IMR-90 (cell line): ENCODE measurements around the gene PLXNA4. TPM values are rescaled to one million over a fixed set of nuclear protein-coding genes. Genes with fewer than 3 reads are reported as not detected.

ENCODE experiments used
- ATAC-seq: fragments of 200-7000 bp; cut with Tn5 transposase; 2 replicates; pipeline ENCODE4 v1.9.1; 2020; ENCODE audit warnings: low read depth, mild to moderate bottlenecking, moderate library complexity
- BruUV-seq: library from RNA; stranded (reverse); fragments of 400-500 nt; replicated peaks from 2 replicates; lab custom pipeline; 2021; lab: Mats Ljungman, UMichigan
- CTCF ChIA-PET: fragments of 300-600 bp; formaldehyde crosslinking; extraction: SDS; loops from one replicate; lab custom pipeline; 2021; ENCODE audit warnings: antibody characterized with exemption; lab: Yijun Ruan, JAX
- POLR2A ChIA-PET: fragments of 300-600 bp; sonication (Branson Sonifier 250); formaldehyde crosslinking; loops from one replicate; lab custom pipeline; 2022; ENCODE audit warnings: antibody characterized with exemption; ENCODE audit not compliant: unreplicated experiment; lab: Charles Lee
- DNase-seq: peaks from one replicate; pipeline ENCODE4 v3.0.0; 2013
- H2AFZ ChIP-seq: replicated peaks from 2 replicates; pipeline ENCODE3; 2013; ENCODE audit warnings: low read length, mild to moderate bottlenecking; ENCODE audit not compliant: poor library complexity
- H2AK5ac ChIP-seq: 2 replicates; pipeline ENCODE4 v1.6.1; 2013; ENCODE audit warnings: low read depth, low read length, inconsistent platforms
- H2AK9ac ChIP-seq: replicated peaks from 2 replicates; pipeline ENCODE3; 2013; ENCODE audit warnings: mild to moderate bottlenecking, low read depth, low read length, moderate library complexity; ENCODE audit not compliant: poor library complexity
- H2BK120ac ChIP-seq: 2 replicates; pipeline ENCODE4 v1.6.1; 2013; ENCODE audit warnings: low read depth, low read length, inconsistent platforms
- H2BK15ac ChIP-seq: 3 replicates; pipeline ENCODE4 v1.6.1; 2013; ENCODE audit warnings: low read depth, low read length, inconsistent platforms
- H2BK20ac ChIP-seq: 2 replicates; pipeline ENCODE4 v1.6.1; 2013; ENCODE audit warnings: low read depth, mild to moderate bottlenecking, inconsistent platforms, low read length, moderate library complexity
- H2BK5ac ChIP-seq: 2 replicates; pipeline ENCODE4 v1.6.1; 2013; ENCODE audit warnings: mild to moderate bottlenecking, low read depth, low read length, inconsistent platforms; ENCODE audit not compliant: poor library complexity, severe bottlenecking
- H3K14ac ChIP-seq: replicated peaks from 2 replicates; pipeline ENCODE4 v1.6.1; 2013; ENCODE audit warnings: low read depth, low read length, inconsistent platforms
- H3K18ac ChIP-seq: 2 replicates; pipeline ENCODE4 v1.6.1; 2013; ENCODE audit warnings: low read depth, low read length, control low read depth
- H3K23ac ChIP-seq: 2 replicates; pipeline ENCODE4 v1.6.1; 2013; ENCODE audit warnings: low read depth, low read length, inconsistent platforms
- H3K27ac ChIP-seq: 2 replicates; pipeline ENCODE4 v1.5.1; 2013; ENCODE audit warnings: mild to moderate bottlenecking, control low read depth, low read length; ENCODE audit not compliant: insufficient read depth
- H3K27me3 ChIP-seq: 2 replicates; pipeline ENCODE4 v1.6.1; 2013; ENCODE audit warnings: low read length; ENCODE audit not compliant: control insufficient read depth, insufficient read depth
- H3K36me3 ChIP-seq: 2 replicates; pipeline ENCODE4 v1.6.1; 2013; ENCODE audit warnings: low read length, mixed read lengths; ENCODE audit not compliant: control insufficient read depth, insufficient read depth
- H3K4ac ChIP-seq: 2 replicates; pipeline ENCODE4 v1.6.1; 2013; ENCODE audit warnings: low read depth, low read length, inconsistent platforms
- H3K4me1 ChIP-seq: 2 replicates; pipeline ENCODE4 v1.6.1; 2013; ENCODE audit warnings: low read length, mixed read lengths; ENCODE audit not compliant: control insufficient read depth, insufficient read depth
- H3K4me2 ChIP-seq: 2 replicates; pipeline ENCODE4 v1.6.1; 2013; ENCODE audit warnings: low read depth, mild to moderate bottlenecking, control low read depth, low read length, moderate library complexity
- H3K4me3 ChIP-seq: 2 replicates; pipeline ENCODE4 v1.5.1; 2013; ENCODE audit warnings: low read depth, mild to moderate bottlenecking, control low read depth, low read length, moderate library complexity; ENCODE audit not compliant: insufficient read depth
- H3K56ac ChIP-seq: 2 replicates; pipeline ENCODE4 v1.6.1; 2013; ENCODE audit warnings: low read length, inconsistent platforms; ENCODE audit not compliant: insufficient read depth; ENCODE audit errors: extremely low read depth
- H3K79me1 ChIP-seq, 2 experiments: 2 replicates each; pipeline ENCODE4 v1.6.1; 2013; ENCODE audit warnings: low read length in 2 of 2, inconsistent platforms in 1 of 2, low read depth in 1 of 2
- H3K9ac ChIP-seq: 2 replicates; pipeline ENCODE4 v1.6.1; 2013; ENCODE audit warnings: low read depth, low read length, control low read depth
- H3K9me1 ChIP-seq: 2 replicates; pipeline ENCODE4 v1.6.1; 2013; ENCODE audit warnings: low read length, inconsistent platforms; ENCODE audit not compliant: insufficient read depth
- H3K9me3 ChIP-seq: 2 replicates; pipeline ENCODE4 v1.6.1; 2013; ENCODE audit warnings: low read length; ENCODE audit not compliant: control insufficient read depth, insufficient read depth
- H4K20me1 ChIP-seq: 2 replicates; pipeline ENCODE4 v1.6.1; 2013; ENCODE audit warnings: low read length, inconsistent platforms; ENCODE audit not compliant: insufficient read depth
- H4K5ac ChIP-seq: 2 replicates; pipeline ENCODE4 v1.6.1; 2013; ENCODE audit warnings: mild to moderate bottlenecking, low read depth, low read length, control low read depth
- H4K8ac ChIP-seq, 2 experiments: 2 replicates each; pipeline ENCODE4 v1.6.1; 2013; ENCODE audit warnings: low read depth in 2 of 2, low read length in 2 of 2, control low read depth in 1 of 2, inconsistent platforms in 1 of 2
- H4K91ac ChIP-seq: 2 replicates; pipeline ENCODE4 v1.6.1; 2013; ENCODE audit warnings: low read depth, low read length, inconsistent platforms; ENCODE audit not compliant: insufficient read depth
- BHLHE40 ChIP-seq: fragments of 150-350 bp; IDR thresholded peaks from 2 replicates; pipeline ENCODE4 v1.6.1; 2016; ENCODE audit warnings: mild to moderate bottlenecking, low read depth, low read length
- CEBPB ChIP-seq: IDR thresholded peaks from 2 replicates; pipeline ENCODE4 v1.6.1; 2012; ENCODE audit warnings: low read depth, low read length, improper control_type of control experiment
- CHD1 ChIP-seq: IDR thresholded peaks from 2 replicates; pipeline ENCODE4 v1.6.1; 2012; ENCODE audit warnings: low read depth, low read length, improper control_type of control experiment
- CTCF ChIP-seq: conservative IDR thresholded peaks from 2 replicates; pipeline ENCODE4 v1.5.1; 2012; ENCODE audit warnings: mild to moderate bottlenecking, low read depth, low read length, improper control_type of control experiment
- ELK1 ChIP-seq: fragments of 150-350 bp; IDR thresholded peaks from 2 replicates; pipeline ENCODE4 v1.6.1; 2016; ENCODE audit warnings: low read depth, mild to moderate bottlenecking, low read length, moderate library complexity, borderline replicate concordance
- FOS ChIP-seq: fragments of 150-350 bp; IDR thresholded peaks from 2 replicates; pipeline ENCODE4 v1.6.1; 2016; ENCODE audit warnings: low read depth, low read length
- MAFK ChIP-seq: IDR thresholded peaks from 2 replicates; pipeline ENCODE4 v1.6.1; 2012; ENCODE audit warnings: low read depth, low read length, improper control_type of control experiment
- MAZ ChIP-seq: IDR thresholded peaks from 2 replicates; pipeline ENCODE4 v1.6.1; 2012; ENCODE audit warnings: low read depth, mild to moderate bottlenecking, low read length, improper control_type of control experiment, moderate library complexity, borderline replicate concordance
- MXI1 ChIP-seq: IDR thresholded peaks from 2 replicates; pipeline ENCODE4 v1.6.1; 2012; ENCODE audit warnings: low read depth, mild to moderate bottlenecking, low read length, moderate library complexity, borderline replicate concordance
- NFE2L2 ChIP-seq: fragments of 150-350 bp; IDR thresholded peaks from 2 replicates; pipeline ENCODE4 v1.6.1; 2016; ENCODE audit warnings: low read depth, mild to moderate bottlenecking, low read length
- POLR2A ChIP-seq: IDR thresholded peaks from 2 replicates; pipeline ENCODE4 v1.6.1; 2012; ENCODE audit warnings: mild to moderate bottlenecking, low read depth, low read length
- RAD21 ChIP-seq: IDR thresholded peaks from 2 replicates; pipeline ENCODE4 v1.6.1; 2012; ENCODE audit warnings: low read length, improper control_type of control experiment
- RCOR1 ChIP-seq: IDR thresholded peaks from 2 replicates; pipeline ENCODE4 v1.6.1; 2012; ENCODE audit warnings: mild to moderate bottlenecking, low read length, improper control_type of control experiment; ENCODE audit not compliant: insufficient replicate concordance
- RFX5 ChIP-seq: IDR thresholded peaks from 2 replicates; pipeline ENCODE4 v1.8.0; 2012; ENCODE audit warnings: low read depth, mild to moderate bottlenecking, low read length, moderate library complexity
- SMC3 ChIP-seq: fragments of 150-350 bp; IDR thresholded peaks from 2 replicates; pipeline ENCODE4 v1.6.1; 2016; ENCODE audit warnings: low read depth, mild to moderate bottlenecking, antibody characterized with exemption, low read length, moderate library complexity
- USF2 ChIP-seq: fragments of 150-350 bp; IDR thresholded peaks from 2 replicates; pipeline ENCODE4 v1.6.1; 2017; ENCODE audit warnings: mild to moderate bottlenecking, antibody characterized with exemption, low read length, low read depth
- WGBS, 2 experiments: methylation state at CpG; one replicate each; pipeline versions ENCODE4 v1.1.5 to v1.1.7; 2013; ENCODE audit warnings: missing lambda C conversion rate in 2 of 2; ENCODE audit not compliant: insufficient read length in 1 of 2; ENCODE audit errors: extremely low coverage in 2 of 2; 5-methylcytosine and 5-hydroxymethylcytosine counted together
- dilution Hi-C: fragments of 300-500 bp; cut with HindIII; formaldehyde crosslinking; loops from one replicate; pipeline ENCODE4 v1.14.3; 2018; ENCODE audit warnings: low sequenced_read_pairs; ENCODE audit not compliant: unreplicated experiment
- in situ Hi-C: fragments of 300-500 bp; cut with MboI; formaldehyde crosslinking; loops from 3 replicates; pipeline ENCODE4 v1.14.3; 2019; ENCODE audit warnings: low sequenced_read_pairs, inconsistent platforms, mixed read lengths
- intact Hi-C: fragments of 100-400 bp; cut with micrococcal nuclease; formaldehyde crosslinking; loops from 2 replicates; pipeline ENCODE4 v1.10.0; 2022
- polyA plus RNA-seq, 3 experiments: library from polyadenylated mRNA; depleted of rRNA; stranded (reverse); fragments of >200 nt; gene quantifications; 2 replicates each; pipeline ENCODE4 v1.2.3, GENCODE V29; 2012; ENCODE audit warnings: low replicate concordance in 1 of 3
- total RNA-seq: library from RNA; depleted of rRNA; stranded (reverse); fragments of >200 nt; gene quantifications from 2 replicates; pipeline ENCODE4 v1.2.3, GENCODE V29; 2012

The PLXNA4 gene
- total and polyA plus RNA-seq, 2 of the 4 experiments (the other 2 are of a cell fraction): under 0.01 TPM

- H4K91ac ChIP-seq: no peak overlapping the region
- no peak overlapping the region for H3K4me3 ChIP-seq
- no TSS peak for BruUV-seq
- intact Hi-C loops (no loop called here), in situ Hi-C loops (no loop called here), dilution Hi-C loops (no loop called here)
- H2BK5ac ChIP-seq: no peak overlapping the region
- H3K79me1 ChIP-seq: no peaks in the 10 kb centered on the region
- H3K27ac ChIP-seq: no peak overlapping the region
- no peak overlapping the region for H3K56ac ChIP-seq
- TF ChIP-seq FOS: no peak
- TF ChIP-seq RAD21: no peak
- no peak for TF ChIP-seq BHLHE40
- TF ChIP-seq RFX5: no peak
- no peak for TF ChIP-seq MXI1
- TF ChIP-seq POLR2A: no peak
- TF ChIP-seq MAZ: no peak
- no peak for TF ChIP-seq SMC3
- no peak for TF ChIP-seq RCOR1
- no peak for TF ChIP-seq CTCF
- TF ChIP-seq CEBPB: no peak
- TF ChIP-seq MAFK: no peak
- TF ChIP-seq NFE2L2: no peak
- TF ChIP-seq ELK1: no peak
- TF ChIP-seq USF2: no peak
- no peak for TF ChIP-seq CHD1
- H2BK15ac ChIP-seq: no peak overlapping the region
- DNase-seq (no peak), ATAC-seq (no peak)
- H3K18ac ChIP-seq: no peak overlapping the region
- no peak overlapping the region for H3K23ac ChIP-seq
- no peak overlapping the region for H2AFZ ChIP-seq
- no peak overlapping the region for H3K4me2 ChIP-seq
- no peaks in the 10 kb centered on the region for H3K9me1 ChIP-seq
- no peak overlapping the region for H2AK5ac ChIP-seq
- no peak overlapping the region for H3K4ac ChIP-seq
- POLR2A ChIA-PET: no interaction called here
- H2BK120ac ChIP-seq: no peak overlapping the region
- 45% methylated on average over 2 of the region's 5 CpGs; no CpG with 5 or more reads in 1 of the 2 experiments for WGBS, 2 experiments
- H3K4me1 ChIP-seq: no peaks in the 10 kb centered on the region
- no peak overlapping the region for H2BK20ac ChIP-seq
- H3K9ac ChIP-seq: no peak overlapping the region
- H3K14ac ChIP-seq: no peak overlapping the region
- H2AK9ac ChIP-seq: no peak overlapping the region
- H4K5ac ChIP-seq: no peak overlapping the region
- no peak overlapping the region for H4K8ac ChIP-seq
- no peaks in the 10 kb centered on the region for H3K36me3 ChIP-seq
- H3K27me3 ChIP-seq: no peaks in the 10 kb centered on the region
- H3K9me3 ChIP-seq: no peaks in the 10 kb centered on the region
- no peaks in the 10 kb centered on the region for H4K20me1 ChIP-seq
- CTCF ChIA-PET: interaction anchor here (0.7 kb wide), 1 partner anchor 265 kb away, joined by 4 read pairs; no protein-coding TSS in a partner anchor
Observed at GRCh38 chr7:132244903-132245480, 331.3 kb downstream of the PLXNA4 start.
